Body of pancreas (tissue), 4 donors: Measurements from ENCODE around the gene KIRREL2.

Source experiments
- POLR2A ChIP-seq, 3 donors: fragments of 450-650 bp; IDR thresholded peaks; one replicate each; pipeline ENCODE4 v1.6.1; 2016; ENCODE audit warnings: antibody characterized with exemption in 3 of 3, mild to moderate bottlenecking in 2 of 3
- TF ChIP-seq, protein P1 (sequence below), 7 experiments: fragments of 450-650 bp in 4 of 7; fragments of 200-600 bp in 3 of 7; sonication (generic) in 3 of 7; IDR thresholded peaks; one replicate each; pipeline ENCODE4 v1.5.1; 2016 to 2019; ENCODE audit warnings: antibody characterized with exemption in 7 of 7

DNA sequence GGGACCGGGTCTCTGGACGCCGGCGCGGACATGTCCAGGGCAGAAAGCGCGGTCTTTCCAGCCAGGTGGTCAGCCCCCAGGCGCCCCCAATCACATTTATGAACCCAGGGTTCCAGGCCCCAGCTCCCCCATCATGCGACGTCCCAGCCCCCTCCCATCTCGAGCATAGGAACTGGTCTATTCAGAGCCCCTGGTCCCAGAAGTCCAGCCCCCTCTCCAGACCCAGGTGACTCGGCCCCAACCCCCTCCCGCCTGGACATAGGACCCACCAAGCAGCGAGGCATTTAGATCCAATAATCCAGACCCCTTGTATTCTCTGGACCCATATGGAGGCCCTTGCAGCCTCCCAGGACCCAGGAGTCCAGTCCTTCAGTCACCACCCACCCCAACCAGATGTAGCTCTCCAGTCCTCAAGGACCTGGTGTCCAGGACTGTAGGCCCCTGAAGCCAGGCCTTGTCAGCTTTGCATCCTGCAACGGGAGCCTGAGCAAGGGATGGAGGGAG, 12.2 kb downstream of the KIRREL2 start:
- no peak for TF ChIP-seq POLR2A (IDR thresholded peaks at IDR 0.05)
- TF ChIP-seq, protein P1, sequence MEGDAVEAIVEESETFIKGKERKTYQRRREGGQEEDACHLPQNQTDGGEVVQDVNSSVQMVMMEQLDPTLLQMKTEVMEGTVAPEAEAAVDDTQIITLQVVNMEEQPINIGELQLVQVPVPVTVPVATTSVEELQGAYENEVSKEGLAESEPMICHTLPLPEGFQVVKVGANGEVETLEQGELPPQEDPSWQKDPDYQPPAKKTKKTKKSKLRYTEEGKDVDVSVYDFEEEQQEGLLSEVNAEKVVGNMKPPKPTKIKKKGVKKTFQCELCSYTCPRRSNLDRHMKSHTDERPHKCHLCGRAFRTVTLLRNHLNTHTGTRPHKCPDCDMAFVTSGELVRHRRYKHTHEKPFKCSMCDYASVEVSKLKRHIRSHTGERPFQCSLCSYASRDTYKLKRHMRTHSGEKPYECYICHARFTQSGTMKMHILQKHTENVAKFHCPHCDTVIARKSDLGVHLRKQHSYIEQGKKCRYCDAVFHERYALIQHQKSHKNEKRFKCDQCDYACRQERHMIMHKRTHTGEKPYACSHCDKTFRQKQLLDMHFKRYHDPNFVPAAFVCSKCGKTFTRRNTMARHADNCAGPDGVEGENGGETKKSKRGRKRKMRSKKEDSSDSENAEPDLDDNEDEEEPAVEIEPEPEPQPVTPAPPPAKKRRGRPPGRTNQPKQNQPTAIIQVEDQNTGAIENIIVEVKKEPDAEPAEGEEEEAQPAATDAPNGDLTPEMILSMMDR (IDR thresholded peaks at IDR 0.05): no peak
